Effector CD4-positive, alpha-beta T cell (primary cell): ENCODE results near the gene PGBD5.

ENCODE experiments used
- DNase-seq: peaks from one replicate; pipeline ENCODE4 v3.0.0-alpha.2; 2020

Gene PGBD5

GRCh38 chr1:230394134-230394533, 32.0 kb downstream of the PGBD5 start:
- no peak for DNase-seq

- DNase-seq, result no peak
Measured at GRCh38 chr1:230393722-230394121, 32.4 kb downstream of the PGBD5 start.

- DNase-seq, result no peak
Measured at GRCh38 chr1:230392920-230393521, 33.1 kb downstream of the PGBD5 start.

- no peak for DNase-seq
Measured at GRCh38 chr1:230392536-230392909, 33.6 kb downstream of the PGBD5 start.

GRCh38 chr1:230391776-230392535, 34.2 kb downstream of the PGBD5 start:
- no peak for DNase-seq

GRCh38 chr1:230390371-230390770, 35.8 kb downstream of the PGBD5 start:
- DNase-seq, result no peak

- no peak for DNase-seq
Measured at GRCh38 chr1:230387876-230388275, 38.3 kb downstream of the PGBD5 start.

GRCh38 chr1:230387296-230387695, 38.8 kb downstream of the PGBD5 start:
- DNase-seq, result no peak

- DNase-seq, result no peak
Measured at GRCh38 chr1:230386637-230387262, 39.4 kb downstream of the PGBD5 start.

GRCh38 chr1:230385930-230386329, 40.2 kb downstream of the PGBD5 start:
- DNase-seq, result no peak

GRCh38 chr1:230385158-230385450, 41.0 kb downstream of the PGBD5 start:
- DNase-seq, result no peak

- DNase-seq, result no peak
Measured at GRCh38 chr1:230384380-230385157, 41.6 kb downstream of the PGBD5 start.

- no peak for DNase-seq
Measured at GRCh38 chr1:230383425-230383824, 42.7 kb downstream of the PGBD5 start.

GRCh38 chr1:230382001-230382491, 44.1 kb downstream of the PGBD5 start:
- DNase-seq, result no peak

GRCh38 chr1:230381585-230381984, 44.5 kb downstream of the PGBD5 start:
- DNase-seq, result no peak

GRCh38 chr1:230381049-230381467, 45.1 kb downstream of the PGBD5 start:
- no peak for DNase-seq

- no peak for DNase-seq
Measured at GRCh38 chr1:230379928-230380327, 46.2 kb downstream of the PGBD5 start.

GRCh38 chr1:230379462-230379861, 46.7 kb downstream of the PGBD5 start:
- no peak for DNase-seq

GRCh38 chr1:230377851-230378250, 48.3 kb downstream of the PGBD5 start:
- no peak for DNase-seq

- no peak for DNase-seq
Measured at GRCh38 chr1:230377324-230377723, 48.8 kb downstream of the PGBD5 start.

- DNase-seq, result no peak
Measured at GRCh38 chr1:230376296-230376695, 49.8 kb downstream of the PGBD5 start.

GRCh38 chr1:230375780-230376179, 50.4 kb downstream of the PGBD5 start:
- DNase-seq, result no peak

- no peak for DNase-seq
Measured at GRCh38 chr1:230375147-230375546, 51.0 kb downstream of the PGBD5 start.
